Retinal pigment epithelial cell (primary cell): ENCODE data around the gene RNF169.
"Not testable (repeated sequence)": the region's sequence is repeated elsewhere in the genome, so short reads cannot be mapped to it uniquely, and the experiment has no call there.

ENCODE experiments used
- DNase-seq: peaks from one replicate; pipeline ENCODE4 v3.0.0-alpha.2; 2010; ENCODE audit warnings: low read depth
- H3K4me3 ChIP-seq: 2 replicates; pipeline ENCODE4 v1.5.1; 2011; ENCODE audit warnings: mild to moderate bottlenecking, low read length, control low read depth, moderate library complexity
- CTCF ChIP-seq: conservative IDR thresholded peaks from 2 replicates; pipeline ENCODE4 v1.5.1; 2011; ENCODE audit warnings: low read depth, low read length, control low read depth, inconsistent platforms

The RNF169 gene

GRCh38 chr11:74742070-74742469 lies 6.6 kb upstream of the RNF169 start:
- TF ChIP-seq CTCF, result no peak
- no peak overlapping the region for H3K4me3 ChIP-seq

GRCh38 chr11:74743640-74744039 lies 5.0 kb upstream of the RNF169 start:
- no peak overlapping the region for H3K4me3 ChIP-seq
- no peak for DNase-seq
- TF ChIP-seq CTCF, result no peak

More at GRCh38 chr11:74742070-74742469, 6.6 kb upstream of the RNF169 start:
- DNase-seq, result no peak

GRCh38 chr11:74744277-74744676 lies 4.4 kb upstream of the RNF169 start:
- no peak for DNase-seq
- TF ChIP-seq CTCF, result no peak
- H3K4me3 ChIP-seq, result no peak overlapping the region

- DNase-seq, result no peak
Observed at GRCh38 chr11:74746868-74747267, 1.8 kb upstream of the RNF169 start.

GRCh38 chr11:74749127-74749964 lies 697 bp downstream of the RNF169 start:
- H3K4me3 ChIP-seq, result peak overlapping the region; percentile 82
- DNase-seq, result no peak
- TF ChIP-seq CTCF, result no peak

More at GRCh38 chr11:74746868-74747267, 1.8 kb upstream of the RNF169 start:
- no peak overlapping the region for H3K4me3 ChIP-seq
- TF ChIP-seq CTCF, result no peak

GRCh38 chr11:74749965-74750296 lies 1.3 kb downstream of the RNF169 start:
- no peak for DNase-seq
- H3K4me3 ChIP-seq, result peak overlapping the region; percentile 82
- no peak for TF ChIP-seq CTCF

- H3K4me3 ChIP-seq, result peak overlapping the region; percentile 82
- DNase-seq, result not testable (repeated sequence)
Observed at GRCh38 chr11:74750598-74750997, 1.9 kb downstream of the RNF169 start.
